ENCODE data around the gene CLDN6. TPM values are rescaled to one million over a fixed set of nuclear protein-coding genes. Genes with fewer than 3 reads are reported as not detected.

The CLDN6 gene
- total and polyA plus RNA-seq, 2 of the 13 experiments (the other 11 are each of a cell fraction or from before 2014, with no cell fraction given), result 5.9 to 7.6 TPM

DNA sequence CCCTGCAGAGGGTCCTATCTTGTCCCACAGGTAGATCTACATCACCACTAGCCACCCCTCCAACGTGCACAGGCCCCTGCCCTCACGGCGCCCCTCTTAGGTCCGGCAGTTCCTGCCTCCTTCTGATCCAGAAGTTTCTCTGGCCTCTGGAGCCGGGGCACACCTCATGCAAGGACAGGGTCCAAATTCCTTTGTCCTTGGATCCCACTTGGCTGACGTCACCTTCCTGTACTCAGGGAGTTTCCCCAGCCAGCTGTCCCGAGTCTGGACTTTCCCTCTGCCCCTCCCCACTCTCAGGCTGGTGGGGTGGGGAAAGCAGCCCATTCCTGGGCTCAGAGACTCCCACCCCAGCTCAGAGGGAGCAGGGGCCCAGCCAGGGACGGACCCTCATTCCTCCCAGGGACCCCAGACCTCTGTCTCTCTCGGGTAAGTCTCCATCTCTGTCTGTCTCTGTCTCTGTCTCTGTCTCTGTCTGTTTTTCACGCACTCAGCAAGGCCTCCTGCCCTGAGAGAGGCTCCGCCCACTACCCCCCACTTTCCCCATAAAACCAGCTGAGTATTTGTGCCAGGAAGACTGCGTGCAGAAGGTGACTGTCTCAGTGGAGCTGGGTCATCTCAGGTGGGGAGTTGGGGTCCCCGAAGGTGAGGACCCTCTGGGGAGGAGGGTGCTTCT, 47.2 kb upstream of the CLDN6 start, which contains the start of gene IL32 (continued):
- TF ChIP-seq ZNF83 (CRISPR knock-in tag; IDR thresholded peaks at IDR 0.05; ENCODE audit: borderline replicate concordance) (peak; percentile 14; the same call in 1 of the 2 replicates), ESRRA (CRISPR knock-in tag; IDR thresholded peaks at IDR 0.05; ENCODE audit: low read depth) (peak; percentile 95), ZNF614 (CRISPR knock-in tag; IDR thresholded peaks at IDR 0.05; ENCODE audit: borderline replicate concordance) (peak; percentile 73), ZNF354B (CRISPR knock-in tag; IDR thresholded peaks at IDR 0.05) (no peak), KDM3A (CRISPR knock-in tag; IDR thresholded peaks at IDR 0.05; ENCODE audit: low read depth) (0 out of 2 replicates have a peak, but pooled peaks have one; percentile 48), HDAC6 (IDR thresholded peaks at IDR 0.05; ENCODE audit: low read depth, low read length) (no peak), ZFP36L1 (CRISPR knock-in tag; IDR thresholded peaks at IDR 0.05) (no peak; the same call in 1 of the 2 replicates)
- TF ChIP-seq, protein P1, sequence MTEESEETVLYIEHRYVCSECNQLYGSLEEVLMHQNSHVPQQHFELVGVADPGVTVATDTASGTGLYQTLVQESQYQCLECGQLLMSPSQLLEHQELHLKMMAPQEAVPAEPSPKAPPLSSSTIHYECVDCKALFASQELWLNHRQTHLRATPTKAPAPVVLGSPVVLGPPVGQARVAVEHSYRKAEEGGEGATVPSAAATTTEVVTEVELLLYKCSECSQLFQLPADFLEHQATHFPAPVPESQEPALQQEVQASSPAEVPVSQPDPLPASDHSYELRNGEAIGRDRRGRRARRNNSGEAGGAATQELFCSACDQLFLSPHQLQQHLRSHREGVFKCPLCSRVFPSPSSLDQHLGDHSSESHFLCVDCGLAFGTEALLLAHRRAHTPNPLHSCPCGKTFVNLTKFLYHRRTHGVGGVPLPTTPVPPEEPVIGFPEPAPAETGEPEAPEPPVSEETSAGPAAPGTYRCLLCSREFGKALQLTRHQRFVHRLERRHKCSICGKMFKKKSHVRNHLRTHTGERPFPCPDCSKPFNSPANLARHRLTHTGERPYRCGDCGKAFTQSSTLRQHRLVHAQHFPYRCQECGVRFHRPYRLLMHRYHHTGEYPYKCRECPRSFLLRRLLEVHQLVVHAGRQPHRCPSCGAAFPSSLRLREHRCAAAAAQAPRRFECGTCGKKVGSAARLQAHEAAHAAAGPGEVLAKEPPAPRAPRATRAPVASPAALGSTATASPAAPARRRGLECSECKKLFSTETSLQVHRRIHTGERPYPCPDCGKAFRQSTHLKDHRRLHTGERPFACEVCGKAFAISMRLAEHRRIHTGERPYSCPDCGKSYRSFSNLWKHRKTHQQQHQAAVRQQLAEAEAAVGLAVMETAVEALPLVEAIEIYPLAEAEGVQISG (CRISPR knock-in tag; IDR thresholded peaks at IDR 0.05), result 0 out of 2 replicates have a peak, but pooled peaks have one; percentile 49
- TF ChIP-seq, protein P2, sequence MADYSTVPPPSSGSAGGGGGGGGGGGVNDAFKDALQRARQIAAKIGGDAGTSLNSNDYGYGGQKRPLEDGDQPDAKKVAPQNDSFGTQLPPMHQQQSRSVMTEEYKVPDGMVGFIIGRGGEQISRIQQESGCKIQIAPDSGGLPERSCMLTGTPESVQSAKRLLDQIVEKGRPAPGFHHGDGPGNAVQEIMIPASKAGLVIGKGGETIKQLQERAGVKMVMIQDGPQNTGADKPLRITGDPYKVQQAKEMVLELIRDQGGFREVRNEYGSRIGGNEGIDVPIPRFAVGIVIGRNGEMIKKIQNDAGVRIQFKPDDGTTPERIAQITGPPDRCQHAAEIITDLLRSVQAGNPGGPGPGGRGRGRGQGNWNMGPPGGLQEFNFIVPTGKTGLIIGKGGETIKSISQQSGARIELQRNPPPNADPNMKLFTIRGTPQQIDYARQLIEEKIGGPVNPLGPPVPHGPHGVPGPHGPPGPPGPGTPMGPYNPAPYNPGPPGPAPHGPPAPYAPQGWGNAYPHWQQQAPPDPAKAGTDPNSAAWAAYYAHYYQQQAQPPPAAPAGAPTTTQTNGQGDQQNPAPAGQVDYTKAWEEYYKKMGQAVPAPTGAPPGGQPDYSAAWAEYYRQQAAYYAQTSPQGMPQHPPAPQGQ (CRISPR knock-in tag; IDR thresholded peaks at IDR 0.05; ENCODE audit: borderline replicate concordance), result no peak
- TF ChIP-seq, protein P3, sequence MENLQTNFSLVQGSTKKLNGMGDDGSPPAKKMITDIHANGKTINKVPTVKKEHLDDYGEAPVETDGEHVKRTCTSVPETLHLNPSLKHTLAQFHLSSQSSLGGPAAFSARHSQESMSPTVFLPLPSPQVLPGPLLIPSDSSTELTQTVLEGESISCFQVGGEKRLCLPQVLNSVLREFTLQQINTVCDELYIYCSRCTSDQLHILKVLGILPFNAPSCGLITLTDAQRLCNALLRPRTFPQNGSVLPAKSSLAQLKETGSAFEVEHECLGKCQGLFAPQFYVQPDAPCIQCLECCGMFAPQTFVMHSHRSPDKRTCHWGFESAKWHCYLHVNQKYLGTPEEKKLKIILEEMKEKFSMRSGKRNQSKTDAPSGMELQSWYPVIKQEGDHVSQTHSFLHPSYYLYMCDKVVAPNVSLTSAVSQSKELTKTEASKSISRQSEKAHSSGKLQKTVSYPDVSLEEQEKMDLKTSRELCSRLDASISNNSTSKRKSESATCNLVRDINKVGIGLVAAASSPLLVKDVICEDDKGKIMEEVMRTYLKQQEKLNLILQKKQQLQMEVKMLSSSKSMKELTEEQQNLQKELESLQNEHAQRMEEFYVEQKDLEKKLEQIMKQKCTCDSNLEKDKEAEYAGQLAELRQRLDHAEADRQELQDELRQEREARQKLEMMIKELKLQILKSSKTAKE (CRISPR knock-in tag; IDR thresholded peaks at IDR 0.05; ENCODE audit: borderline replicate concordance), result peak; percentile 70
- TF ChIP-seq, protein P4, sequence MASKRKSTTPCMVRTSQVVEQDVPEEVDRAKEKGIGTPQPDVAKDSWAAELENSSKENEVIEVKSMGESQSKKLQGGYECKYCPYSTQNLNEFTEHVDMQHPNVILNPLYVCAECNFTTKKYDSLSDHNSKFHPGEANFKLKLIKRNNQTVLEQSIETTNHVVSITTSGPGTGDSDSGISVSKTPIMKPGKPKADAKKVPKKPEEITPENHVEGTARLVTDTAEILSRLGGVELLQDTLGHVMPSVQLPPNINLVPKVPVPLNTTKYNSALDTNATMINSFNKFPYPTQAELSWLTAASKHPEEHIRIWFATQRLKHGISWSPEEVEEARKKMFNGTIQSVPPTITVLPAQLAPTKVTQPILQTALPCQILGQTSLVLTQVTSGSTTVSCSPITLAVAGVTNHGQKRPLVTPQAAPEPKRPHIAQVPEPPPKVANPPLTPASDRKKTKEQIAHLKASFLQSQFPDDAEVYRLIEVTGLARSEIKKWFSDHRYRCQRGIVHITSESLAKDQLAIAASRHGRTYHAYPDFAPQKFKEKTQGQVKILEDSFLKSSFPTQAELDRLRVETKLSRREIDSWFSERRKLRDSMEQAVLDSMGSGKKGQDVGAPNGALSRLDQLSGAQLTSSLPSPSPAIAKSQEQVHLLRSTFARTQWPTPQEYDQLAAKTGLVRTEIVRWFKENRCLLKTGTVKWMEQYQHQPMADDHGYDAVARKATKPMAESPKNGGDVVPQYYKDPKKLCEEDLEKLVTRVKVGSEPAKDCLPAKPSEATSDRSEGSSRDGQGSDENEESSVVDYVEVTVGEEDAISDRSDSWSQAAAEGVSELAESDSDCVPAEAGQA (IDR thresholded peaks at IDR 0.05; ENCODE audit: low read depth), result no peak
- TF ChIP-seq, protein P4 (CRISPR knock-in tag; IDR thresholded peaks at IDR 0.05; ENCODE audit: borderline replicate concordance), result no peak
- TF ChIP-seq, protein P5, sequence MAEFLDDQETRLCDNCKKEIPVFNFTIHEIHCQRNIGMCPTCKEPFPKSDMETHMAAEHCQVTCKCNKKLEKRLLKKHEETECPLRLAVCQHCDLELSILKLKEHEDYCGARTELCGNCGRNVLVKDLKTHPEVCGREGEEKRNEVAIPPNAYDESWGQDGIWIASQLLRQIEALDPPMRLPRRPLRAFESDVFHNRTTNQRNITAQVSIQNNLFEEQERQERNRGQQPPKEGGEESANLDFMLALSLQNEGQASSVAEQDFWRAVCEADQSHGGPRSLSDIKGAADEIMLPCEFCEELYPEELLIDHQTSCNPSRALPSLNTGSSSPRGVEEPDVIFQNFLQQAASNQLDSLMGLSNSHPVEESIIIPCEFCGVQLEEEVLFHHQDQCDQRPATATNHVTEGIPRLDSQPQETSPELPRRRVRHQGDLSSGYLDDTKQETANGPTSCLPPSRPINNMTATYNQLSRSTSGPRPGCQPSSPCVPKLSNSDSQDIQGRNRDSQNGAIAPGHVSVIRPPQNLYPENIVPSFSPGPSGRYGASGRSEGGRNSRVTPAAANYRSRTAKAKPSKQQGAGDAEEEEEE (CRISPR knock-in tag; IDR thresholded peaks at IDR 0.05; ENCODE audit: borderline replicate concordance), result no peak
